ENCODE data around the gene MXRA5. TPM values are rescaled to one million over a fixed set of nuclear protein-coding genes. Genes with fewer than 3 reads are reported as not detected.
"Not testable (repeated sequence)": the region's sequence is repeated elsewhere in the genome, so short reads cannot be mapped to it uniquely, and the experiment has no call there.

Gene MXRA5
- total RNA-seq, 4 donors from 2014 or later, result 2.9 to 79.9 (median 4.4) TPM

DNA sequence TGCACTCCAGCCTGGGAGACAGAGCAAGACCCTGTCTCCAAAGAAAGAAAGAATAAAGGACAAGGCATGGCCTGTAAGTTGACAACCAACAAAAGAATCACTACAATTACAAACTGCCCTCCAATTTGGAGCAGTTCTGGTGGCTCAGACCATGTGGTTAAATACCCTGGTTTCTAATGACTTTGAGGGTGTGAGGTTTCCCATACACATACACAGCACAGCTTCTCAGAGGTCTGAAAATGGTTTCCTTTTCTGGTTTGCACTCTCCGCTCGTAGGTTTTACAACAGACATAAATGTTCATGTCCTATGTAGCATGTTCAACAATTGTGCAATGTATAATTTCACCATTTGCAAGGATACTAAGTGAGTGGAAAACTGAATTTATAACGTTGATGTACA is 34.2 kb upstream of the MXRA5 start:
- intact Hi-C loops (cut with DNase I; ENCODE audit: low total_unique reads), result no loop called here
- Histone ChIP-seq H3K4me3 (no peak overlapping the region), H3K4me1 (no peaks in the 10 kb centered on the region), H3K36me3 (no peaks in the 10 kb centered on the region), H3K27me3 (no peaks in the 10 kb centered on the region), H3K27ac (no peak overlapping the region), H3K9me3 (no peaks in the 10 kb centered on the region)
- no peak for TF ChIP-seq POLR2A (IDR thresholded peaks at IDR 0.05)
- TF ChIP-seq, protein P1, sequence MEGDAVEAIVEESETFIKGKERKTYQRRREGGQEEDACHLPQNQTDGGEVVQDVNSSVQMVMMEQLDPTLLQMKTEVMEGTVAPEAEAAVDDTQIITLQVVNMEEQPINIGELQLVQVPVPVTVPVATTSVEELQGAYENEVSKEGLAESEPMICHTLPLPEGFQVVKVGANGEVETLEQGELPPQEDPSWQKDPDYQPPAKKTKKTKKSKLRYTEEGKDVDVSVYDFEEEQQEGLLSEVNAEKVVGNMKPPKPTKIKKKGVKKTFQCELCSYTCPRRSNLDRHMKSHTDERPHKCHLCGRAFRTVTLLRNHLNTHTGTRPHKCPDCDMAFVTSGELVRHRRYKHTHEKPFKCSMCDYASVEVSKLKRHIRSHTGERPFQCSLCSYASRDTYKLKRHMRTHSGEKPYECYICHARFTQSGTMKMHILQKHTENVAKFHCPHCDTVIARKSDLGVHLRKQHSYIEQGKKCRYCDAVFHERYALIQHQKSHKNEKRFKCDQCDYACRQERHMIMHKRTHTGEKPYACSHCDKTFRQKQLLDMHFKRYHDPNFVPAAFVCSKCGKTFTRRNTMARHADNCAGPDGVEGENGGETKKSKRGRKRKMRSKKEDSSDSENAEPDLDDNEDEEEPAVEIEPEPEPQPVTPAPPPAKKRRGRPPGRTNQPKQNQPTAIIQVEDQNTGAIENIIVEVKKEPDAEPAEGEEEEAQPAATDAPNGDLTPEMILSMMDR (IDR thresholded peaks at IDR 0.05), result no peak
- no peak for DNase-seq

DNA sequence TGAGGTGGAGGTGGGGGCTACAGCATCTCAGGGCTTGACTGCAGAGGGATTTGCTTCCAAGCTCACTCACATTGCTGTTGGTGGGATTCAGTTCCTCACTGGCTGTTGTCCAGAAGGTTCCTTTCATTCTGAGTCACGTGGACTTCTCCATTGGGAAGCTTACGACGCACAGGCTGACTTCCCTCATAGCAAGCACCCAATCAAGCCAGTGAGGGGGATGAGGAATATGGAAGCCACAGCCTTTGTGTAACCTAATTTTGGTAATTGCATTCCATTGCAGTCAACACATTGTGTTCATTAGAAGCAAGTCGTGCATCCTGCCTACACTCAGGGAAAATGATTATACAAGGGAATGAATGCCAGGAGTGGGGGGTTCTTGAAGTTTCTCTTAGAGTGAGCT is 32.7 kb upstream of the MXRA5 start:
- H3K9me3 ChIP-seq, result no peaks in the 10 kb centered on the region
- intact Hi-C loops (cut with DNase I; ENCODE audit: low total_unique reads), result no loop called here
- no peak overlapping the region for H3K27ac ChIP-seq
- H3K4me3 ChIP-seq, result no peak overlapping the region
- no peaks in the 10 kb centered on the region for H3K4me1 ChIP-seq
- TF ChIP-seq, protein P1 (IDR thresholded peaks at IDR 0.05), result no peak
- no peak for TF ChIP-seq POLR2A (IDR thresholded peaks at IDR 0.05)
- H3K27me3 ChIP-seq, result no peaks in the 10 kb centered on the region
- DNase-seq, result no peak
- no peaks in the 10 kb centered on the region for H3K36me3 ChIP-seq

DNA sequence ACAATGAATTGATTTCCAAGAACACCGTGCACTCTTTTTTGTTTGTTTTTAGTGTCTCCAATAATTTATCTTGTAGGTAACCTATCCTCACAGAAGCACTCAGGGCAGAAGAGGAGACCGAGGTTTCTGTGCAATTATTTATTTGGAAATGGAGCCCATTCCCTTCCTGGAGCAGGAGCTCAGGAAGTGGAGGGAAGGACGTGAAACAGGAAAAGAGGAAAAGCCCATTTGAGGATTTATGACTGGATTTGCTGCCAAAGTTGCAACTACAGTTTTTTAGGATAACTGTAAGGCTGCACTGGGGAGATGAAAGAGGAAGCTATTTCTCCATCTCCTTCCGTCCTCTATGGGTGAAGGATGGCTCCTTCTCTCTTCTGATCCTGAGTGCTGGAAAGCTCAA is 31.7 kb upstream of the MXRA5 start:
- no peaks in the 10 kb centered on the region for H3K9me3 ChIP-seq
- H3K36me3 ChIP-seq, result no peaks in the 10 kb centered on the region
- intact Hi-C loops (cut with DNase I; ENCODE audit: low total_unique reads), result no loop called here
- no peaks in the 10 kb centered on the region for H3K27me3 ChIP-seq
- no peak overlapping the region for H3K27ac ChIP-seq
- no peak for TF ChIP-seq POLR2A (IDR thresholded peaks at IDR 0.05)
- TF ChIP-seq, protein P1 (IDR thresholded peaks at IDR 0.05), result no peak
- H3K4me3 ChIP-seq, result no peak overlapping the region
- H3K4me1 ChIP-seq, result no peaks in the 10 kb centered on the region
- no peak for DNase-seq

DNA sequence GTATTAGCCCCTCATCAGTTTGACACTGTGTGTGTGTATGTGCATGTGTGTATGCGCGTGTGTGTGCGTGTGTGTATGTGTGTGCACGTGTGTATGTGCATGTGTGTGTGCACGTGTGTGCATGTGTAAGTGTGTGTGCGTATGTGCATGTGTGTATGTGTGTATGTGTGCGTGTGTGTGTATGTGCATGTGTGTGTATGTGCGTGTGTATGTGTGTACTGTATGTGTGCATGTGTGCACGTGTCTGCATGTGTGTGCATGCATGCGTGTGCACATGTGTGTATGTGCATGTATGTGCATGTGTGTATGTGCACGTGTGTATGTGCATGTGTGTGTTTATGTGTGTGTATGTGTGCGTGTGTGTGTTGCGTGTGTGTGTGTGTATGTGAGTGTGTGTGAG is 31.1 kb upstream of the MXRA5 start:
- Histone ChIP-seq H3K36me3 (no peaks in the 10 kb centered on the region), H3K27me3 (no peaks in the 10 kb centered on the region), H3K4me3 (no peak overlapping the region), H3K9me3 (no peaks in the 10 kb centered on the region), H3K27ac (no peak overlapping the region), H3K4me1 (no peaks in the 10 kb centered on the region)
- intact Hi-C loops (cut with DNase I; ENCODE audit: low total_unique reads), result no loop called here
- no peak for TF ChIP-seq POLR2A (IDR thresholded peaks at IDR 0.05)
- TF ChIP-seq, protein P1 (IDR thresholded peaks at IDR 0.05), result no peak
- no peak for DNase-seq

DNA sequence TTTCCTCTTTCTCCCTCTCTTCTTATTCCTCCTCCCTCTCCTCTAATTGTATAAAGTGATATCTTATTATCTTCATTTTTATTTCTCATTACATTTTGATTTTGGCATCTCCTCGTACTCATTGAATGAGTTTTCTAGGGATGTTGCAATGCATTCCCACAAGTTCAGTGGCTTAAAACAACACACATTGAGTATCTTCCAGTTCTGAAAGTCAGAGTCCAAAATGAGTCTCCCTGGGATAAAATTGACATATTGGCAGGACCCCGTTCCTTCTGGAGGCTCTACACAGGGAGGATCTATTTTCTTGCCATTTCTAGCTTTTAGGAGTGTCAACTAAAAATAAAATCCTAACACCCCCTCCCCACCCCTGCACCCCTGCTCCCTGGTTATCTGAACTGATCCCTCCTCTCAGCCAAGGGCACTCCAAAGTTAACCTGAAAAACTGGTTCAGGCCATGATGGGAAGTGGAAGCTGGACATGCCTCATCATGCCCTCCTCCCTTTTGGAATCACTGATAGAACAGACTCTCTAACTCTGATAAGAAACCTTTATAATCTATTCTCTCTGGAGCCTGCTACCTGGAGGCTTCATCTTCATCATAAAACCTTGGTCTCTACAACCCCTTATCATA is 29.5 kb upstream of the MXRA5 start:
- H3K4me3 ChIP-seq; H3K36me3 ChIP-seq; intact Hi-C loops (cut with DNase I; ENCODE audit: low total_unique reads); H3K27me3 ChIP-seq; H3K9me3 ChIP-seq; H3K27ac ChIP-seq; DNase-seq; H3K4me1 ChIP-seq: not testable (repeated sequence)

Measured in uterus (tissue), 4 donors.